ENCODE results near the gene TRIM5. TPM values are rescaled to one million over a fixed set of nuclear protein-coding genes. Genes with fewer than 3 reads are reported as not detected.

The TRIM5 gene
- total and polyA plus RNA-seq, 10 of the 15 experiments (the other 5 are each of a cell fraction or from before 2014, with no cell fraction given) = 20.0 to 59.7 (median 31.8) TPM

DNA sequence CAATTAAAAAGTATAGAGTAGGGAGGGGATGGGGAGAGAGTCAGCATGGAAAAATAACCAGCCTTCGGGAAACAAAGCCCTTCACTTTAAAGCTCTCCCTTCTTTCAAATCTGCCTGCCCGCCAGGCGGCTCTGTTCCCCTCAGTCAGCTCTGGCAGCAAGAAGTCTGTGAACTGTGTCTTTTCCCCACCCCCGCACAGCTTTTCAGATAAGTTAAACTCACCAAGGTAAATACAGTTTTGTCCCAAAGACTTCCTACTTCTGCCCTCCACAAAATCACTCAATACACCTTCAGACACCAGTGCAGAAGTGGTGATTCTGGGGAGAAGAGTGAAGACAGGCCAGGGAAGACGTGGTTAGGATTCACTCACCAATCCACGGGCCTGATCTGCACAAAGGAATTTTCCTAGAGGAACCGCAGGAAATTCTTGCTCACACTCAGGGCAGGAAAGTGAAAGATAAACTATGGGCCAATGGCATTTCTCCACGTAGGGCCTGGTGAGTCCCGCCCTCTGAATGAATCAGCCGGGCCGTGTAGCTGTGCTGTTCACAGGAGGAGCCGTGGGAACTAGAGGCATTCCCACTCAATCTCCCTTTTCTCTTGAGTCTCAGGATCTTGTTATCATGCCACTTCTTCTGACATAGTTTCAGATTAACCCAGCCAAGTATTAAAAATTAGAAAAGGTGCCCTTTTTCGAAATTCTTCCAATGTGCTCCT, at the start of gene TRIM5 (continued):
- TF ChIP-seq, protein P1, sequence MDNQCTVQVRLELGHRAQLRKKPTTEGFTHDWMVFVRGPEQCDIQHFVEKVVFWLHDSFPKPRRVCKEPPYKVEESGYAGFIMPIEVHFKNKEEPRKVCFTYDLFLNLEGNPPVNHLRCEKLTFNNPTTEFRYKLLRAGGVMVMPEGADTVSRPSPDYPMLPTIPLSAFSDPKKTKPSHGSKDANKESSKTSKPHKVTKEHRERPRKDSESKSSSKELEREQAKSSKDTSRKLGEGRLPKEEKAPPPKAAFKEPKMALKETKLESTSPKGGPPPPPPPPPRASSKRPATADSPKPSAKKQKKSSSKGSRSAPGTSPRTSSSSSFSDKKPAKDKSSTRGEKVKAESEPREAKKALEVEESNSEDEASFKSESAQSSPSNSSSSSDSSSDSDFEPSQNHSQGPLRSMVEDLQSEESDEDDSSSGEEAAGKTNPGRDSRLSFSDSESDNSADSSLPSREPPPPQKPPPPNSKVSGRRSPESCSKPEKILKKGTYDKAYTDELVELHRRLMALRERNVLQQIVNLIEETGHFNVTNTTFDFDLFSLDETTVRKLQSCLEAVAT (IDR thresholded peaks at IDR 0.05) = peak; percentile 63; the same call in 1 of the 2 replicates
- TF ChIP-seq HDAC6 (IDR thresholded peaks at IDR 0.05; ENCODE audit: unreplicated experiment) = no peak
- TF ChIP-seq, protein P2, sequence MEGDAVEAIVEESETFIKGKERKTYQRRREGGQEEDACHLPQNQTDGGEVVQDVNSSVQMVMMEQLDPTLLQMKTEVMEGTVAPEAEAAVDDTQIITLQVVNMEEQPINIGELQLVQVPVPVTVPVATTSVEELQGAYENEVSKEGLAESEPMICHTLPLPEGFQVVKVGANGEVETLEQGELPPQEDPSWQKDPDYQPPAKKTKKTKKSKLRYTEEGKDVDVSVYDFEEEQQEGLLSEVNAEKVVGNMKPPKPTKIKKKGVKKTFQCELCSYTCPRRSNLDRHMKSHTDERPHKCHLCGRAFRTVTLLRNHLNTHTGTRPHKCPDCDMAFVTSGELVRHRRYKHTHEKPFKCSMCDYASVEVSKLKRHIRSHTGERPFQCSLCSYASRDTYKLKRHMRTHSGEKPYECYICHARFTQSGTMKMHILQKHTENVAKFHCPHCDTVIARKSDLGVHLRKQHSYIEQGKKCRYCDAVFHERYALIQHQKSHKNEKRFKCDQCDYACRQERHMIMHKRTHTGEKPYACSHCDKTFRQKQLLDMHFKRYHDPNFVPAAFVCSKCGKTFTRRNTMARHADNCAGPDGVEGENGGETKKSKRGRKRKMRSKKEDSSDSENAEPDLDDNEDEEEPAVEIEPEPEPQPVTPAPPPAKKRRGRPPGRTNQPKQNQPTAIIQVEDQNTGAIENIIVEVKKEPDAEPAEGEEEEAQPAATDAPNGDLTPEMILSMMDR (IDR thresholded peaks at IDR 0.05 in 2 of 3, conservative IDR thresholded peaks at IDR 0.05 in 1 of 3; ENCODE audit: control insufficient read depth in 2 of 3, extremely low read depth in 1 of 3, insufficient read depth in 1 of 3, low read depth in 3 of 3, low read length in 3 of 3) = peak; percentile 74 to 78 (median 76)
- TF ChIP-seq, protein P3, sequence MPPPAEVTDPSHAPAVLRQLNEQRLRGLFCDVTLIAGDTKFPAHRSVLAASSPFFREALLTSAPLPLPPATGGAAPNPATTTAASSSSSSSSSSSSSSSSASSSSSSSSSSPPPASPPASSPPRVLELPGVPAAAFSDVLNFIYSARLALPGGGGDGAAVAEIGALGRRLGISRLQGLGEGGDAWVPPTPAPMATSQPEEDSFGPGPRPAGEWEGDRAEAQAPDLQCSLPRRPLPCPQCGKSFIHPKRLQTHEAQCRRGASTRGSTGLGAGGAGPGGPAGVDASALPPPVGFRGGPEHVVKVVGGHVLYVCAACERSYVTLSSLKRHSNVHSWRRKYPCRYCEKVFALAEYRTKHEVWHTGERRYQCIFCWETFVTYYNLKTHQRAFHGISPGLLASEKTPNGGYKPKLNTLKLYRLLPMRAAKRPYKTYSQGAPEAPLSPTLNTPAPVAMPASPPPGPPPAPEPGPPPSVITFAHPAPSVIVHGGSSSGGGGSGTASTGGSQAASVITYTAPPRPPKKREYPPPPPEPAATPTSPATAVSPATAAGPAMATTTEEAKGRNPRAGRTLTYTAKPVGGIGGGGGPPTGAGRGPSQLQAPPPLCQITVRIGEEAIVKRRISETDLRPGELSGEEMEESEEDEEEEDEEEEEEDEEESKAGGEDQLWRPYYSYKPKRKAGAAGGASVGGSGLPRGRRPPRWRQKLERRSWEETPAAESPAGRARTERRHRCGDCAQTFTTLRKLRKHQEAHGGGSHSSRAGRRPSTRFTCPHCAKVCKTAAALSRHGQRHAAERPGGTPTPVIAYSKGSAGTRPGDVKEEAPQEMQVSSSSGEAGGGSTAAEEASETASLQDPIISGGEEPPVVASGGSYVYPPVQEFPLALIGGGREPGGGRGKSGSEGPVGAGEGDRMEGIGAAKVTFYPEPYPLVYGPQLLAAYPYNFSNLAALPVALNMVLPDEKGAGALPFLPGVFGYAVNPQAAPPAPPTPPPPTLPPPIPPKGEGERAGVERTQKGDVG (CRISPR knock-in tag; IDR thresholded peaks at IDR 0.05) = no peak
- TF ChIP-seq, protein P4, sequence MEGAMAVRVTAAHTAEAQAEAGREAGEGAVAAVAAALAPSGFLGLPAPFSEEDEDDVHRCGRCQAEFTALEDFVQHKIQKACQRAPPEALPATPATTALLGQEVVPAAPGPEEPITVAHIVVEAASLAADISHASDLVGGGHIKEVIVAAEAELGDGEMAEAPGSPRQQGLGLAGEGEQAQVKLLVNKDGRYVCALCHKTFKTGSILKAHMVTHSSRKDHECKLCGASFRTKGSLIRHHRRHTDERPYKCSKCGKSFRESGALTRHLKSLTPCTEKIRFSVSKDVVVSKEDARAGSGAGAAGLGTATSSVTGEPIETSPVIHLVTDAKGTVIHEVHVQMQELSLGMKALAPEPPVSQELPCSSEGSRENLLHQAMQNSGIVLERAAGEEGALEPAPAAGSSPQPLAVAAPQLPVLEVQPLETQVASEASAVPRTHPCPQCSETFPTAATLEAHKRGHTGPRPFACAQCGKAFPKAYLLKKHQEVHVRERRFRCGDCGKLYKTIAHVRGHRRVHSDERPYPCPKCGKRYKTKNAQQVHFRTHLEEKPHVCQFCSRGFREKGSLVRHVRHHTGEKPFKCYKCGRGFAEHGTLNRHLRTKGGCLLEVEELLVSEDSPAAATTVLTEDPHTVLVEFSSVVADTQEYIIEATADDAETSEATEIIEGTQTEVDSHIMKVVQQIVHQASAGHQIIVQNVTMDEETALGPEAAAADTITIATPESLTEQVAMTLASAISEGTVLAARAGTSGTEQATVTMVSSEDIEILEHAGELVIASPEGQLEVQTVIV (IDR thresholded peaks at IDR 0.05; ENCODE audit: borderline replicate concordance, partially characterized antibody) = no peak
- no peak for TF ChIP-seq ZZZ3 (IDR thresholded peaks at IDR 0.05; ENCODE audit: control insufficient read depth, insufficient read length, low read depth)
- peak; percentile 82; the same call in 1 of the 2 replicates for TF ChIP-seq ASH2L (IDR thresholded peaks at IDR 0.05; ENCODE audit: borderline replicate concordance, low read depth)
- TF ChIP-seq, protein P5, sequence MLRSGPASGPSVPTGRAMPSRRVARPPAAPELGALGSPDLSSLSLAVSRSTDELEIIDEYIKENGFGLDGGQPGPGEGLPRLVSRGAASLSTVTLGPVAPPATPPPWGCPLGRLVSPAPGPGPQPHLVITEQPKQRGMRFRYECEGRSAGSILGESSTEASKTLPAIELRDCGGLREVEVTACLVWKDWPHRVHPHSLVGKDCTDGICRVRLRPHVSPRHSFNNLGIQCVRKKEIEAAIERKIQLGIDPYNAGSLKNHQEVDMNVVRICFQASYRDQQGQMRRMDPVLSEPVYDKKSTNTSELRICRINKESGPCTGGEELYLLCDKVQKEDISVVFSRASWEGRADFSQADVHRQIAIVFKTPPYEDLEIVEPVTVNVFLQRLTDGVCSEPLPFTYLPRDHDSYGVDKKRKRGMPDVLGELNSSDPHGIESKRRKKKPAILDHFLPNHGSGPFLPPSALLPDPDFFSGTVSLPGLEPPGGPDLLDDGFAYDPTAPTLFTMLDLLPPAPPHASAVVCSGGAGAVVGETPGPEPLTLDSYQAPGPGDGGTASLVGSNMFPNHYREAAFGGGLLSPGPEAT (IDR thresholded peaks at IDR 0.05; ENCODE audit: low read depth) = peak; percentile 98
- peak; percentile 53; the same call in 1 of the 2 replicates for TF ChIP-seq MEF2A (IDR thresholded peaks at IDR 0.05; ENCODE audit: insufficient read depth, low read depth, low read length)
- TF ChIP-seq, protein P6, sequence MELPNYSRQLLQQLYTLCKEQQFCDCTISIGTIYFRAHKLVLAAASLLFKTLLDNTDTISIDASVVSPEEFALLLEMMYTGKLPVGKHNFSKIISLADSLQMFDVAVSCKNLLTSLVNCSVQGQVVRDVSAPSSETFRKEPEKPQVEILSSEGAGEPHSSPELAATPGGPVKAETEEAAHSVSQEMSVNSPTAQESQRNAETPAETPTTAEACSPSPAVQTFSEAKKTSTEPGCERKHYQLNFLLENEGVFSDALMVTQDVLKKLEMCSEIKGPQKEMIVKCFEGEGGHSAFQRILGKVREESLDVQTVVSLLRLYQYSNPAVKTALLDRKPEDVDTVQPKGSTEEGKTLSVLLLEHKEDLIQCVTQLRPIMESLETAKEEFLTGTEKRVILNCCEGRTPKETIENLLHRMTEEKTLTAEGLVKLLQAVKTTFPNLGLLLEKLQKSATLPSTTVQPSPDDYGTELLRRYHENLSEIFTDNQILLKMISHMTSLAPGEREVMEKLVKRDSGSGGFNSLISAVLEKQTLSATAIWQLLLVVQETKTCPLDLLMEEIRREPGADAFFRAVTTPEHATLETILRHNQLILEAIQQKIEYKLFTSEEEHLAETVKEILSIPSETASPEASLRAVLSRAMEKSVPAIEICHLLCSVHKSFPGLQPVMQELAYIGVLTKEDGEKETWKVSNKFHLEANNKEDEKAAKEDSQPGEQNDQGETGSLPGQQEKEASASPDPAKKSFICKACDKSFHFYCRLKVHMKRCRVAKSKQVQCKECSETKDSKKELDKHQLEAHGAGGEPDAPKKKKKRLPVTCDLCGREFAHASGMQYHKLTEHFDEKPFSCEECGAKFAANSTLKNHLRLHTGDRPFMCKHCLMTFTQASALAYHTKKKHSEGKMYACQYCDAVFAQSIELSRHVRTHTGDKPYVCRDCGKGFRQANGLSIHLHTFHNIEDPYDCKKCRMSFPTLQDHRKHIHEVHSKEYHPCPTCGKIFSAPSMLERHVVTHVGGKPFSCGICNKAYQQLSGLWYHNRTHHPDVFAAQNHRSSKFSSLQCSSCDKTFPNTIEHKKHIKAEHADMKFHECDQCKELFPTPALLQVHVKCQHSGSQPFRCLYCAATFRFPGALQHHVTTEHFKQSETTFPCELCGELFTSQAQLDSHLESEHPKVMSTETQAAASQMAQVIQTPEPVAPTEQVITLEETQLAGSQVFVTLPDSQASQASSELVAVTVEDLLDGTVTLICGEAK (IDR thresholded peaks at IDR 0.05; ENCODE audit: borderline replicate concordance) = no peak; the same call in 1 of the 2 replicates
- TF ChIP-seq NFYB (IDR thresholded peaks at IDR 0.05; ENCODE audit: insufficient read depth, low read depth, low read length) = peak; percentile 74
